Liver (tissue), 9 donors: ENCODE results near the gene ATXN7L3. TPM values are rescaled to one million over a fixed set of nuclear protein-coding genes. Genes with fewer than 3 reads are reported as not detected.

Experiments used
- DNase-seq: peaks from one replicate; pipeline ENCODE4 v3.0.0-alpha.2; 2017; ENCODE audit warnings: low spot score
- H3K27ac ChIP-seq, 2 donors: one replicate each; pipeline ENCODE4 v1.7.0; 2013; ENCODE audit warnings: inconsistent platforms in 2 of 2, low read length in 2 of 2, control low read depth in 1 of 2, low read depth in 1 of 2, mild to moderate bottlenecking in 1 of 2
- H3K27me3 ChIP-seq, 4 donors: one replicate each; pipeline versions ENCODE4 v1.6.1 to v1.7.0; 2013; ENCODE audit warnings: low read length in 3 of 4, inconsistent platforms in 1 of 4, mild to moderate bottlenecking in 1 of 4, moderate library complexity in 1 of 4; ENCODE audit not compliant: control insufficient read depth in 4 of 4, insufficient read depth in 4 of 4
- H3K36me3 ChIP-seq, 4 donors: one replicate each; pipeline versions ENCODE4 v1.6.1 to v1.7.0; 2013; ENCODE audit warnings: low read length in 3 of 4, mild to moderate bottlenecking in 3 of 4, low read depth in 1 of 4, moderate library complexity in 1 of 4; ENCODE audit not compliant: control insufficient read depth in 4 of 4, insufficient read depth in 3 of 4
- H3K4me1 ChIP-seq, 4 donors: one replicate each; pipeline versions ENCODE4 v1.6.1 to v1.7.0; 2013; ENCODE audit warnings: low read length in 3 of 4, mild to moderate bottlenecking in 3 of 4, moderate library complexity in 1 of 4; ENCODE audit not compliant: control insufficient read depth in 4 of 4, insufficient read depth in 4 of 4
- H3K4me3 ChIP-seq, 3 donors: one replicate each; pipeline versions ENCODE4 v1.6.1 to v1.7.0; 2013; ENCODE audit warnings: low read length in 3 of 3, control low read depth in 1 of 3, low read depth in 1 of 3, mild to moderate bottlenecking in 1 of 3
- H3K9ac ChIP-seq, 2 donors: one replicate each; pipeline ENCODE4 v1.7.0; 2013; ENCODE audit warnings: low read length in 2 of 2, mild to moderate bottlenecking in 2 of 2, moderate library complexity in 2 of 2, control low read depth in 1 of 2, low read depth in 1 of 2
- H3K9me3 ChIP-seq, 4 donors: one replicate each; pipeline versions ENCODE4 v1.6.1 to v1.7.0; 2013; ENCODE audit warnings: low read length in 3 of 4; ENCODE audit not compliant: control insufficient read depth in 4 of 4
- ATF3 ChIP-seq: IDR thresholded peaks from 2 replicates; pipeline ENCODE4 v1.6.1; 2016; ENCODE audit warnings: antibody characterized with exemption
- EGR1 ChIP-seq, 2 donors: IDR thresholded peaks; 2 replicates each; pipeline ENCODE4 v1.6.1; 2016 to 2018; ENCODE audit warnings: antibody characterized with exemption in 2 of 2, low read depth in 2 of 2
- FOXA1 ChIP-seq: IDR thresholded peaks from 2 replicates; pipeline ENCODE4 v1.6.1; 2016; ENCODE audit warnings: antibody characterized with exemption
- FOXA2 ChIP-seq: IDR thresholded peaks from 2 replicates; pipeline ENCODE4 v1.6.1; 2016; ENCODE audit warnings: antibody characterized with exemption
- GABPA ChIP-seq, 2 donors: IDR thresholded peaks in 1 of 2; conservative IDR thresholded peaks in 1 of 2; 2 replicates each; pipeline ENCODE4 v1.6.1; 2016; ENCODE audit warnings: antibody characterized with exemption in 2 of 2, mild to moderate bottlenecking in 1 of 2, moderate library complexity in 1 of 2
- HNF4A ChIP-seq, 2 donors: conservative IDR thresholded peaks; 2 replicates each; pipeline ENCODE4 v1.6.1; 2016; ENCODE audit warnings: antibody characterized with exemption in 2 of 2, mild to moderate bottlenecking in 2 of 2
- HNF4G ChIP-seq: IDR thresholded peaks from 2 replicates; pipeline ENCODE4 v1.6.1; 2016; ENCODE audit warnings: antibody characterized with exemption
- JUND ChIP-seq, 2 donors: IDR thresholded peaks; 2 replicates each; pipeline ENCODE4 v1.6.1; 2016; ENCODE audit warnings: antibody characterized with exemption in 2 of 2
- NR2F2 ChIP-seq: IDR thresholded peaks from 2 replicates; pipeline ENCODE4 v1.6.1; 2016; ENCODE audit warnings: antibody characterized with exemption
- RAD21 ChIP-seq, 2 donors: IDR thresholded peaks; 2 replicates each; pipeline ENCODE4 v1.6.1; 2016; ENCODE audit warnings: antibody characterized with exemption in 2 of 2, mild to moderate bottlenecking in 2 of 2
- RXRA ChIP-seq, 2 donors: IDR thresholded peaks; 2 replicates each; pipeline ENCODE4 v1.6.1; 2017 to 2018; ENCODE audit warnings: antibody characterized with exemption in 2 of 2, mild to moderate bottlenecking in 1 of 2
- SP1 ChIP-seq: IDR thresholded peaks from 2 replicates; pipeline ENCODE4 v1.6.1; 2018; ENCODE audit warnings: antibody characterized with exemption, mild to moderate bottlenecking
- TAF1 ChIP-seq: conservative IDR thresholded peaks from 2 replicates; pipeline ENCODE4 v1.6.1; 2016; ENCODE audit warnings: antibody characterized with exemption, mild to moderate bottlenecking
- YY1 ChIP-seq: IDR thresholded peaks from 2 replicates; pipeline ENCODE4 v1.6.1; 2016; ENCODE audit warnings: antibody characterized with exemption, mild to moderate bottlenecking
- WGBS: extraction: QIAGEN DNeasy Blood & Tissue Kit; methylation state at CpG from one replicate; pipeline ENCODE4 v1.1.7; 2013; 5-methylcytosine and 5-hydroxymethylcytosine counted together
- polyA plus RNA-seq, 2 donors: library from polyadenylated mRNA; stranded (reverse) in 1 of 2; unstranded in 1 of 2; fragments of 200-250 nt in 1 of 2; fragments of >200 nt in 1 of 2; fragmentation: Nextera tagmentation in 1 of 2; extraction: Ambion mirVana in 1 of 2; gene quantifications; one replicate each; pipeline versions ENCODE4 v1.2.1 to v1.2.3, GENCODE V29; 2013 to 2015
- total RNA-seq, 2 donors: library from RNA; depleted of rRNA; stranded (reverse); fragments of >200 nt; gene quantifications; one replicate each; pipeline ENCODE4 v1.2.3, GENCODE V29; 2014
- TF ChIP-seq, protein P1 (sequence below): fragments of 150-350 bp; IDR thresholded peaks from 2 replicates; pipeline ENCODE4 v1.5.1; 2017; ENCODE audit warnings: improper control_type of control experiment, low read depth, low read length; ENCODE audit not compliant: missing input control
- TF ChIP-seq, protein P2 (sequence below): IDR thresholded peaks from 2 replicates; pipeline ENCODE4 v1.6.1; 2016; ENCODE audit warnings: antibody characterized with exemption
- TF ChIP-seq, protein P3 (sequence below): IDR thresholded peaks from 2 replicates; pipeline ENCODE4 v1.6.1; 2016; ENCODE audit warnings: antibody characterized with exemption, mild to moderate bottlenecking
- TF ChIP-seq, protein P4 (sequence below): IDR thresholded peaks from 2 replicates; pipeline ENCODE4 v1.6.1; 2016; ENCODE audit warnings: antibody characterized with exemption
- donor health status: healthy.
- donor health status: healthy.
- donor health status: healthy.
- donor health status: healthy.
- donor health status: healthy.

The ATXN7L3 gene
- total and polyA plus RNA-seq, 4 donors: 5.1 to 20.9 (median 14.7) TPM

- H3K4me3 ChIP-seq: no peak overlapping the region
- no peaks in the 10 kb centered on the region for H3K9me3 ChIP-seq
- H3K36me3 ChIP-seq: no peaks in the 10 kb centered on the region
- no peak overlapping the region for H3K9ac ChIP-seq
- TF ChIP-seq GABPA (IDR thresholded peaks at IDR 0.05 in 1 of 2, conservative IDR thresholded peaks at IDR 0.05 in 1 of 2): no peak
- TF ChIP-seq RXRA (IDR thresholded peaks at IDR 0.05): no peak
- no peak for TF ChIP-seq RAD21 (IDR thresholded peaks at IDR 0.05)
- no peak for TF ChIP-seq ATF3
- TF ChIP-seq TAF1: no peak
- TF ChIP-seq, protein P1, sequence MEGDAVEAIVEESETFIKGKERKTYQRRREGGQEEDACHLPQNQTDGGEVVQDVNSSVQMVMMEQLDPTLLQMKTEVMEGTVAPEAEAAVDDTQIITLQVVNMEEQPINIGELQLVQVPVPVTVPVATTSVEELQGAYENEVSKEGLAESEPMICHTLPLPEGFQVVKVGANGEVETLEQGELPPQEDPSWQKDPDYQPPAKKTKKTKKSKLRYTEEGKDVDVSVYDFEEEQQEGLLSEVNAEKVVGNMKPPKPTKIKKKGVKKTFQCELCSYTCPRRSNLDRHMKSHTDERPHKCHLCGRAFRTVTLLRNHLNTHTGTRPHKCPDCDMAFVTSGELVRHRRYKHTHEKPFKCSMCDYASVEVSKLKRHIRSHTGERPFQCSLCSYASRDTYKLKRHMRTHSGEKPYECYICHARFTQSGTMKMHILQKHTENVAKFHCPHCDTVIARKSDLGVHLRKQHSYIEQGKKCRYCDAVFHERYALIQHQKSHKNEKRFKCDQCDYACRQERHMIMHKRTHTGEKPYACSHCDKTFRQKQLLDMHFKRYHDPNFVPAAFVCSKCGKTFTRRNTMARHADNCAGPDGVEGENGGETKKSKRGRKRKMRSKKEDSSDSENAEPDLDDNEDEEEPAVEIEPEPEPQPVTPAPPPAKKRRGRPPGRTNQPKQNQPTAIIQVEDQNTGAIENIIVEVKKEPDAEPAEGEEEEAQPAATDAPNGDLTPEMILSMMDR: no peak
- TF ChIP-seq SP1: no peak
- TF ChIP-seq YY1: no peak
- TF ChIP-seq, protein P2, sequence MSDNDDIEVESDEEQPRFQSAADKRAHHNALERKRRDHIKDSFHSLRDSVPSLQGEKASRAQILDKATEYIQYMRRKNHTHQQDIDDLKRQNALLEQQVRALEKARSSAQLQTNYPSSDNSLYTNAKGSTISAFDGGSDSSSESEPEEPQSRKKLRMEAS: no peak
- TF ChIP-seq, protein P3, sequence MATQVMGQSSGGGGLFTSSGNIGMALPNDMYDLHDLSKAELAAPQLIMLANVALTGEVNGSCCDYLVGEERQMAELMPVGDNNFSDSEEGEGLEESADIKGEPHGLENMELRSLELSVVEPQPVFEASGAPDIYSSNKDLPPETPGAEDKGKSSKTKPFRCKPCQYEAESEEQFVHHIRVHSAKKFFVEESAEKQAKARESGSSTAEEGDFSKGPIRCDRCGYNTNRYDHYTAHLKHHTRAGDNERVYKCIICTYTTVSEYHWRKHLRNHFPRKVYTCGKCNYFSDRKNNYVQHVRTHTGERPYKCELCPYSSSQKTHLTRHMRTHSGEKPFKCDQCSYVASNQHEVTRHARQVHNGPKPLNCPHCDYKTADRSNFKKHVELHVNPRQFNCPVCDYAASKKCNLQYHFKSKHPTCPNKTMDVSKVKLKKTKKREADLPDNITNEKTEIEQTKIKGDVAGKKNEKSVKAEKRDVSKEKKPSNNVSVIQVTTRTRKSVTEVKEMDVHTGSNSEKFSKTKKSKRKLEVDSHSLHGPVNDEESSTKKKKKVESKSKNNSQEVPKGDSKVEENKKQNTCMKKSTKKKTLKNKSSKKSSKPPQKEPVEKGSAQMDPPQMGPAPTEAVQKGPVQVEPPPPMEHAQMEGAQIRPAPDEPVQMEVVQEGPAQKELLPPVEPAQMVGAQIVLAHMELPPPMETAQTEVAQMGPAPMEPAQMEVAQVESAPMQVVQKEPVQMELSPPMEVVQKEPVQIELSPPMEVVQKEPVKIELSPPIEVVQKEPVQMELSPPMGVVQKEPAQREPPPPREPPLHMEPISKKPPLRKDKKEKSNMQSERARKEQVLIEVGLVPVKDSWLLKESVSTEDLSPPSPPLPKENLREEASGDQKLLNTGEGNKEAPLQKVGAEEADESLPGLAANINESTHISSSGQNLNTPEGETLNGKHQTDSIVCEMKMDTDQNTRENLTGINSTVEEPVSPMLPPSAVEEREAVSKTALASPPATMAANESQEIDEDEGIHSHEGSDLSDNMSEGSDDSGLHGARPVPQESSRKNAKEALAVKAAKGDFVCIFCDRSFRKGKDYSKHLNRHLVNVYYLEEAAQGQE: no peak
- no peak for TF ChIP-seq FOXA1
- no peak for TF ChIP-seq EGR1 (IDR thresholded peaks at IDR 0.05; ENCODE audit: low read depth in 2 of 2)
- TF ChIP-seq NR2F2: no peak
- no peak for TF ChIP-seq HNF4G
- no peak for TF ChIP-seq HNF4A (conservative IDR thresholded peaks at IDR 0.05)
- TF ChIP-seq JUND (IDR thresholded peaks at IDR 0.05): no peak
- no peak for TF ChIP-seq FOXA2
- TF ChIP-seq, protein P4, sequence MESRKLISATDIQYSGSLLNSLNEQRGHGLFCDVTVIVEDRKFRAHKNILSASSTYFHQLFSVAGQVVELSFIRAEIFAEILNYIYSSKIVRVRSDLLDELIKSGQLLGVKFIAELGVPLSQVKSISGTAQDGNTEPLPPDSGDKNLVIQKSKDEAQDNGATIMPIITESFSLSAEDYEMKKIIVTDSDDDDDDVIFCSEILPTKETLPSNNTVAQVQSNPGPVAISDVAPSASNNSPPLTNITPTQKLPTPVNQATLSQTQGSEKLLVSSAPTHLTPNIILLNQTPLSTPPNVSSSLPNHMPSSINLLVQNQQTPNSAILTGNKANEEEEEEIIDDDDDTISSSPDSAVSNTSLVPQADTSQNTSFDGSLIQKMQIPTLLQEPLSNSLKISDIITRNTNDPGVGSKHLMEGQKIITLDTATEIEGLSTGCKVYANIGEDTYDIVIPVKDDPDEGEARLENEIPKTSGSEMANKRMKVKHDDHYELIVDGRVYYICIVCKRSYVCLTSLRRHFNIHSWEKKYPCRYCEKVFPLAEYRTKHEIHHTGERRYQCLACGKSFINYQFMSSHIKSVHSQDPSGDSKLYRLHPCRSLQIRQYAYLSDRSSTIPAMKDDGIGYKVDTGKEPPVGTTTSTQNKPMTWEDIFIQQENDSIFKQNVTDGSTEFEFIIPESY: no peak
- no peak for DNase-seq
- 81% methylated on average over 2 of the region's 2 CpGs for WGBS
- no peaks in the 10 kb centered on the region for H3K27me3 ChIP-seq
- peaks cover 5 to 12% (median 11%) of the 10 kb centered on the region in 4 donors for H3K4me1 ChIP-seq
- H3K27ac ChIP-seq: no peak overlapping the region
Observed at GRCh38 chr17:44146375-44147346, 53.0 kb downstream of the ATXN7L3 start.
